HG03469 (cell line): Measurements from ENCODE around the gene HSP90AB1.

Experiments
- ATAC-seq: cut with Tn5 transposase; IDR thresholded peaks from one replicate; pipeline ENCODE4 v1.9.1; 2021; ENCODE audit warnings: mild to moderate bottlenecking, moderate library complexity, moderate number of reproducible peaks; ENCODE audit not compliant: unreplicated experiment

The HSP90AB1 gene

DNA sequence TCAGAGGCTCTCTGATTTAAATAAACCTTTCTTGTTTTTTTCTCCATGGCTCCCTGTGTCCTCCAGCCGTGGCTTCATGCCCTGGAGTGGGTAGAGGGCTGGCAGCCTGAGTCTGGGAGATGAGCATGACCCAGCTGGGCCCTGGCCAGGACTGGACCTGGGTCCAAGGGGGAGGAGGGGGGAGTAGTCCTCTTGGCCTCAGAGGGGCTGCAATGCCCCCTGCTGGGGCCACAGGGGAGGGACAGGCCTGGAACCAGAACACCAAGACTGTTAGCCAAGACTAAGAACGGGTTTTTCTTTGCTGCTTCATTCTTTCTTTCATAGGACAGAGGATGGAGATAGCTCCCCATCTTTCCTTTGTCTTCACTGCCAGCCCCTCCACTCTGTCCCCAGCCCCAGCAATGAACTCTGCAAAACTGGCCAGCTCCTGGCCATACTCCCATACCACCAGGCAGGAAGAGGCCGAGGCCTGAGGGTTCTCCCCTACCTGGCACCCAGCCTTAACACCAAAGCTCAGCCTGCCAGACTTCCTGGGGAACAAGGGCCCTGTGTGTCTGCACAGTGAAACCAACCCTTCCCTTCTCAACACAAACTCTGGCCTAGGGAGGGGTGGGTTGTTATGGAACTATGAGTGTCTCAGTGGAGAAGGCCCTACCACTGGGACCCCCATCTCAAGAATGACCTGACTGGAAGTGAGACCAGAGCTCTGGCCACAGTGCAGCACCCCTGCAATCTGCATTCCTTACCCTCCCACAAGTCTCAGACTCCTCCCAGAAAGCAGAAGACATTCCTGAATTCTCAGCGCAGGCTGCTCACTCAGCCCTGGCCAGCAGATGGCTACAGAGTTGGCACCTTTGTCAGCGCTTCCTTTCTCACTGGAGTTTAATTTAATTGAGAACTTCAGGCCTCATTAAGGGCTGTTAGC is 12.5 kb upstream of the HSP90AB1 start:
- no peak for ATAC-seq

DNA sequence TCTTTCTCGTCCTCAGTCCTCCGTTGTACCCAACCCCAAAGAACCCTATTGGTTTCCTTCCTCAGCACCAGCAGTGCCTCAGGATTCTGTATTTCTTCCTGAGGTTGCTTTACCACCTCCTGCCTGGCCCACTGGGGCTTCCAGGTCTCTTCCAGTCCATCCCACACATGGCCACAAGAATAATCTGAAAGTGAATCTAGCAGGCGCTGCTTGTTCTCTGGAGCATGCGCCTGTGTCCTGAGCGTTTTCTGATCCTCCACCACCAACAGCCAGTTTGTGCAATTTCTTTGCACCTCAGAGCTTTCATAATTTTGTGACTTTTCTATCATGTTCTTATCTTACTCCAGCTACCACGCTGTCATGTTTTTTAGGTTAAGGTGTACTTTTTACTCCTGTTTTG is 11.6 kb upstream of the HSP90AB1 start:
- ATAC-seq = no peak

DNA sequence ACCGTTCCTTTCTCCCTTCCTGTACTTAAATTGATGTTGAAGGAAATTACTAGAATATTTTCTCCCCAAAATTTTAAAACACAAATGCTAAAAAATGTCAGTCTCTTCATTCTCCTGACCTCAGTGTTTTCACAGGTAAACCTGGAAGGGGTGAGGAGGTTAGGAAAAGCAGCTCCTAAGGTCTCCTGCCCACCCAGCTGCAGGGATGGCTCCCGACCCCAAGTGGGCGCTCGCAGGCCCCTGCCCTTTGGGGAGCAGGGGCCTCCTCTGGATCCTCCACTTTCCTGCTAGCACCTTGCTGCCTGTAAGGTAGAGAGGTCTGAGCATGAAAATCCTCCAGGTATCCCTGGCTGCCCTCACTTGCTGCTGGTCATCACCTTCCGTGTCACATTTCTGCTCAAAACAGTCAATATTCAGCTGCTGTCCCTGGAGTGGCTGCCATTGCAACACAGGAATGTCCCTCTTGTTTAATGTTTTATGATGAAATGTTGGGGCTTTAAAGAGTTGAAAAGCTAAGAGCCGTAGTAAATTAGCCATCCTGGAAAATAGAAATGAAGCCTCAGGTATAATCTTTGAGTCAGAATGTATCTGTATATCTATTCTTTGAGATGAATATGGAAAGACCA is 10.9 kb upstream of the HSP90AB1 start:
- no peak for ATAC-seq

DNA sequence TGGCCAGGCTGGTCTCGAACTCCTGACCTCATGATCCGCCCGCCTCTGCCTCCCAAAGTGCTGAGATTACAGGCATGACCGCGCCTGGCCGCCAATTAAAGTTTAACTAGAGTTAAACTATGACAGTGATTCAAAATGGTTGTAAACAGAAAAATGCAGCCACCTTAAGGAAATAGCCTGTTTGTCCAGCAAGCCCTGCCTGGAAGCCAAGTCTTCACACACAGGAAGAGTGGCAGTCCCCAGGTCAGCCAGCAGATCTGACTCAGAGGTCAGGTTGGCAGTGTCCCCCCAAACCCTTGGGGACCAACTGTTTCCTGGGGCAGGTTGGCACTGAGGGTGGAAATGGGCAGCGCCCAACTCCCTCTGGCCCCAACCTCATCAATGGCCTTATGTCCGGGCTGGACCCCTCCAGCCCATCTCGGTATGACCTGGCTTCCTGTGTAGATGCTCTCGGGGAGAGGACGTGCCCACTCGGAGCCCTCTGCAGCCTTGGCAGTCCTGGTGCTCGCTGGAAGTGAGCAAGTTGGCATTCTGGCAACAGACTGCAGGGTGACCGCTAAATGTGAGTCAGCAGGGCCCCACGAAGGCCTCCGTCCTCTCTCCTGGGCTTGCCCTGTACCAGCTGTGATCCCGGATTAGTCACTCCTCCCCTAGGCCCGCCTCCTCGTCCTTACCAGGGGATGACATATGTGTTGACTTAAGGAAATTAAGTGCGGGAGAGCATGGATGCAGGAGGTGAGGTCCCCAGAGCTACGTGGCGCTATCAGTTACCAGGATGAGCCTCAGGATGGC is 9.7 kb upstream of the HSP90AB1 start:
- ATAC-seq = no peak

DNA sequence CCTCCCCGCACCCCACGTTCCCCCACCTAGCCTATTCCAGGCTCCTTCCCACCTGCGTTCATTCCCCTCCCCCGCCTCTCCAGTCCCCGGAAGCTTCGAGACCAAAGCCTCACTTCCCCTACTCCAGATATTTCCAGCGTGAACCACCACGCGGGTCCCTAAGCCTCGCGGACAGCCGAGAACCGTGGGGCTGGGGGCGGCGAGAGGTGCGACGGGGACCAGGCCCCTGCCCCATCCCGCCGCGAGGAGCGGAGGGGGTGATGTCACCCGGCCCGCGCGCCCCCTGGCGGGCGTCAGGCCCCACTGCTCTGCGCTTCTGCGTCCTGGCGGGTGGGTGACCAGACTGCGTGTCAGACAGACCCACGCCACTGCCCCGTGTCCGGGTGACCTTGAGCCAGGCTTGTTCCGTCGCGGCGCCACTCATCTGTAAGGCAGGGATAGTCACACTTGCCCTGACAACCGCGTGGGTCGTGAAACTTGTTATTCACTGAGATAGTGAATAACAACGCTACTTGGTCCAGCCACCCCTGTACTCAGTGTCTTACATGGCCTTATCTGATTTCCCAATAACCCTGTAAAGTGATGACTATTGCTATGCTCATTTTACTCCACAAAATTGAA is 9.0 kb upstream of the HSP90AB1 start:
- ATAC-seq = no peak

DNA sequence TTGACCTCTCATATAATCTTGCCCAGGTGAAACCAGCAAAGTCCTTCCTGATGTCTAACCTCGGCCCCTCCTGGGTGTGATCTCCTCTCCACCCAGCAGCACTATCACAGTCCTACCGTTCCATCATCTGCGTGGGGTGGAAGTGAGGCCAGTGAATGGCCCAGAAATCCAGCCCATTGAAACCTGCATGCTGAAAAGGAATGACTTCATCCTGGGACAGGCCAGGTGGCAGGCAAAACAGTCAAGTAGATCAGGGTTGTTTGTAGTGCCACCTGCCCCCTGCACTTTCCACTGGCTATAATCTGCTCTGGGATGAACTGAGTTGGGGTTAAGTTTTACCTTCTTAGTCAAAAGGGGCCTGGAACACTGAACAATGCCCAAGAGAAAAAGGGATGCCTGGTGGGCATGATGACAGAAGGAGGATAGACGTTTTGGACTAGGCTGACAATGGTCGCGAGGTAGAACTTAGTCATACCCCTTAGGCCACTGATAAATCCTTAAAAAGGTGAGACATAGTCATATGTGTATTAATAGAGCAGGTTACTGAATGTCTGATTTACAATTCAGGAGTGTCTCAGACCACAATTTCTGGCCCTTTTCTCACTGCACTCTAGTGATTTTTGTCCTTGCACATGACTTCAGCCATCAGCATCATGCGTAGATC is 8.1 kb upstream of the HSP90AB1 start:
- no peak for ATAC-seq

DNA sequence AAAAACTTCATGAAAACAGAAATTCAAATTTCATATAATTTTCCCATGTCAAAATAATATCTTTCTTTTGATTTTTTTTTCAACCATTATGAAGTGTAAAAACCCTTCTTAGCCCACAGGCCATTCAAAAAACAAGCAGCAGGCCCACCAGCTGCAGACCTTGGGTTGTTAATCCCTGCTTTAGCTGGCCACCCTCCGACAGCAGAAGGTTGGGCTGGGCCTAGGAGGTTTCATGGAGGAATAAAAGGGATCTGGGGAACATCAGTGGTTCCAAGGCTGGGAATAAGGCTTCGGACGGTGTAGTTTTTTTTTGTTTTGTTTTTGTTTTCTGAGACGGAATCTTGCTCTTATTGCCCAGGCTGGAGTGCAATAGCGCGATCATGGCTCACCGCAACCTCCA is 3.6 kb upstream of the HSP90AB1 start:
- ATAC-seq = no peak

DNA sequence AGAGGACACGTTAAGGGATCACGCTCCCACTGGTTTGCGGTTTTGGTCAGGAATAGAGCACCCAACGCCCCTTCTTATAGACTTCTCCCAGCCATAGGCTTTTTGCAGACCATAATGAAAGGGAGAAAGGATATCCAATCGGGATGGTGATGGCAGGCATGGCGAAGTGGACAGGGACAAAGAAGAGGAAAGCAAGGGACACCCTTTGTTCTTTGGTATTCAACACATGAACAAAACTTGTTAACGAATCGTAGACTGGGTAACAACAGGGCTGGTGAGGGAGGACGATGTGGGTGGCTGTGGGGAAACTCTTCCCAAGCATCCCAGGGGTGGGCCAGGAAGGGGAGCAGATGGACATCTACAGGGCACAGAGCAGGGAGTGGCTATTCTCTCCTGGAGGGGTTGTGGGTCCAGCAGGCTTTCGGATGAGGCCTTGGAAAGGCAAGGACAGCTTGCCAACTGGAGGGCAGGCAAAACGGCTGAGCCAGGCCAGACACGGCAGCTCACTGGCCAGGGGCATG is 1.4 kb upstream of the HSP90AB1 start:
- no peak for ATAC-seq

DNA sequence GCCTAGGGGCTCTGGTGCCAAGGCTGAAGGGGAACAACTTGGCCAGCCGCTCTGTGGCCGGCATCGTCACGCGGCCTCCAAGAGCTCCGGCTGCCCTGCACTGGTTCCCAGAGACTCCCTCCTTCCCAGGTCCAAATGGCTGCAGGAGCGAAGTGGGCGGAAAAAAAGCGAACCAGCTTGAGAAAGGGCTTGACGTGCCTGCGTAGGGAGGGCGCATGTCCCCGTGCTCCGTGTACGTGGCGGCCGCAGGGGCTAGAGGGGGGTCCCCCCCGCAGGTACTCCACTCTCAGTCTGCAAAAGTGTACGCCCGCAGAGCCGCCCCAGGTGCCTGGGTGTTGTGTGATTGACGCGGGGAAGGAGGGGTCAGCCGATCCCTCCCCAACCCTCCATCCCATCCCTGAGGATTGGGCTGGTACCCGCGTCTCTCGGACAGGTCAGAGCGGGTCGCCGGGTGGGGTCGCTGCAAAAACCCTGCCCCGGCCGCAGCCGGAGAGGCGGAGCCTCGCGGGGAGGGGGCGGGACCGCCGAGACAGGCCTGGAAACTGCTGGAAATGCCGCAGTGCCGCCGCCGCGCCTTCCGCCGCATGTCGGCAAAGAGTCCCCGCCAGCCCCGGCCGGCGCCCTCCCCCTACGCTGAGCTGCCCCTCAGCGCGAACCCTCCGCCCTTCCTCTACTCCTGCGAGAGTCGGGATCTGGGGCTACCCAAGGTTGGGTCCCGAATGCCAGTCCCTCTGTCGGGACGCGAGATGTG is 814 bp upstream of the HSP90AB1 start:
- ATAC-seq = peak; percentile 27

DNA sequence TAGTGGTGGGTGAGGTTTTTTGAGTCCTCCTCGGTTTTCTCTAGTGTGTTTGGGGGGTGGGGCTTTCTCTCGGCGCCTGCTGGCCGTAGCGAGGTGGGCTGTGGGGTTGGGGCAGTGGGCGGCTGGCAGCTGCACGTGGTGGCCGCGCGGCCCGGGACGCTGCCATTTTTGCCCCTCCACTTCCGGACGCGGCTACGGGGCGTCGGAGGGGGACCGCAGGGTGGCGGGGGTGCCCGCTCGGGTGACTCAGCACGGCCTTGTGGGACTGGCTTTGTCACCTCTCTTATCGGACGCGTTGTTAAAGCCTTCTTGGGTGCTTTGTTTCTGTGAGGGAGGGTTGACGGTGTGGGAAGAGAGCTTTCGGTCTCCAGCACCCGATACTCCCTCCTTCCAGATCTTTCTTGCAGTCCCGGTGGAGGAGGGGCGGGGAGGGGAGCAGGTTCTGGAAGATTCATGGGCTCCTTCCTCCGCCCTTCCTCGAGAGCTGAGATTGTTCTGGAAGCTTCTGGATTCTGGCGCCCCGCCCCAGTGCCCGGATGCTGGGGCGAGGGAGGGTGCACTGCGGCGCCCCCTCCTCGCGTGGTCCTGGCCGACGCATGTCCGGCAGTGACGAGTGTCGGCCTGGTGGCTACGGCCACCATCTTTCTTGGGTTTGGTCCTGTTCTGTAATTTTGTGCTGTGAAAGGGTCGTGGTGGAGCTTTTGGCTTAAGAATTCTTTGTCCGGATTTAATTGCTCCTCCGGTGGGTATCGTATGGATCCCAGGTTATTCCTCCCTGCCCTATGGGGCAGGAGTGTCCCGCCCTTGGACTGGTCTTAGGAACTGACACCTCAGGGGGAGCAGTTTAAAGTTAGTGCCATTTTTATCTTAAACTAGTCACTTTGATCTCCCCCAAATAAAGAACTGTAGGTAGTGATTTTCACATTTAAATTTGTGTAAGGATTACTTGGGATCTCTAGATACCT is 719 bp downstream of the HSP90AB1 start:
- no peak for ATAC-seq

DNA sequence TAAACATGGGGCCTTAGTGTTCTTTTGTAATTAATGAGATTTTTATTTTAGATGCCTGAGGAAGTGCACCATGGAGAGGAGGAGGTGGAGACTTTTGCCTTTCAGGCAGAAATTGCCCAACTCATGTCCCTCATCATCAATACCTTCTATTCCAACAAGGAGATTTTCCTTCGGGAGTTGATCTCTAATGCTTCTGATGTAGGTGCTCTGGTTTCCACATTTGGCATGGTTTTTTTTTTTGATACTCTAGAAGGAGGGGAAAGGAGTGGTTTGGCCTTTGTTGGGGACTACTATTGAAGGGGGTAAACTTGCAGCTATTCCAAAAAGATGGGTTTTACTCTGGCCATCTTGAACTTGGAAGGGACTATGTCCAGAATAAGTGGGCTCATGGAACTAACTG is 1.7 kb downstream of the HSP90AB1 start:
- no peak for ATAC-seq

DNA sequence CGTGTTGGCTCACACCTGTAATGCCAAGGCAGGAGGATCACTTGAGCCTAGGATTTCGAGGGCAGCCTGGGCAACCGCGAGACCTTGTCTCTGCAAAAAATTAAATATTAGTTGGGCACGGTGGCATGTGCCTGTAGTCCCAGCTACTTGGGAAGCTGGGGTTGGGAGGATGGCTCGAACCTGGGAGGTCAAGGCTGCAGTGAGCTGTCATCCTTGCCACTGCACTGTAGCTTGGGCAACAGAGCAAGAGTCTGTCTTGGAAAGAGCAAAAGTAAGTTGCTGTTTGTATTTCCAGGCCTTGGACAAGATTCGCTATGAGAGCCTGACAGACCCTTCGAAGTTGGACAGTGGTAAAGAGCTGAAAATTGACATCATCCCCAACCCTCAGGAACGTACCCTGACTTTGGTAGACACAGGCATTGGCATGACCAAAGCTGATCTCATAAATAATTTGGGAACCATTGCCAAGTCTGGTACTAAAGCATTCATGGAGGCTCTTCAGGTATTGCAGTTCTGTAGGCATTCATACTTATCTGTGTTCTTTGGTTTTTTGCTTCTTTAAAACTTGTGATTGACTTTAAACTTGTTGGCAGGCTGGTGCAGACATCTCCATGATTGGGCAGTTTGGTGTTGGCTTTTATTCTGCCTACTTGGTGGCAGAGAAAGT is 2.3 kb downstream of the HSP90AB1 start:
- no peak for ATAC-seq

DNA sequence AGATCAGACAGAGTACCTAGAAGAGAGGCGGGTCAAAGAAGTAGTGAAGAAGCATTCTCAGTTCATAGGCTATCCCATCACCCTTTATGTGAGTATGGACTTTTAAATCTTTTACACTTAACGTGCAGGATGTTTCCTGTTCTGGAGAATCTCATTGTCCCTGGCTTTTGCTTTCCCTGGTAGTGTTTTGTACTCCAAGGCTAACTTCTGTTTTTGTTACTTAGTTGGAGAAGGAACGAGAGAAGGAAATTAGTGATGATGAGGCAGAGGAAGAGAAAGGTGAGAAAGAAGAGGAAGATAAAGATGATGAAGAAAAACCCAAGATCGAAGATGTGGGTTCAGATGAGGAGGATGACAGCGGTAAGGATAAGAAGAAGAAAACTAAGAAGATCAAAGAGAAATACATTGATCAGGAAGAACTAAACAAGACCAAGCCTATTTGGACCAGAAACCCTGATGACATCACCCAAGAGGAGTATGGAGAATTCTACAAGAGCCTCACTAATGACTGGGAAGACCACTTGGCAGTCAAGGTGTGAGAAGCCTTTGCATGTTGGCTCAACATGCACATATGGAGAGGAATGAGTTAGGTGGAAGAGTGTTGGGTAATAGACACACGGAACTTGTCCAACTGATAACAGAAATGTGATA is 3.3 kb downstream of the HSP90AB1 start:
- no peak for ATAC-seq

DNA sequence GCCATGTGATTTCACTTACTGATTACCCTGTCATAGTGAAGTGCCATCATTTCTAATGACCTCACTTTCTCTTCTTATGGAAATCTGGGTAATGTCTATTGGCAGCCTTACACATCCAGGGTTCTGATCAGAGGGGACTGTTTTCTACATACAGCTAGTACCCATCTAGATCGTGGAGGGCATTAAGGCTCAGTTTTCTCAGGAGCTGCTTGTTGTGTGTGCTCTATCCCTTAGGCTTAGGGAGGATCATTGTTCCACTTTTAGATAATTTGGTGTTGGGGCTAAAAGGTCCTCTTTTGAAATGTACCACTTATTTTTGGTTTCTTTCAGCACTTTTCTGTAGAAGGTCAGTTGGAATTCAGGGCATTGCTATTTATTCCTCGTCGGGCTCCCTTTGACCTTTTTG is 3.8 kb downstream of the HSP90AB1 start:
- ATAC-seq = no peak

DNA sequence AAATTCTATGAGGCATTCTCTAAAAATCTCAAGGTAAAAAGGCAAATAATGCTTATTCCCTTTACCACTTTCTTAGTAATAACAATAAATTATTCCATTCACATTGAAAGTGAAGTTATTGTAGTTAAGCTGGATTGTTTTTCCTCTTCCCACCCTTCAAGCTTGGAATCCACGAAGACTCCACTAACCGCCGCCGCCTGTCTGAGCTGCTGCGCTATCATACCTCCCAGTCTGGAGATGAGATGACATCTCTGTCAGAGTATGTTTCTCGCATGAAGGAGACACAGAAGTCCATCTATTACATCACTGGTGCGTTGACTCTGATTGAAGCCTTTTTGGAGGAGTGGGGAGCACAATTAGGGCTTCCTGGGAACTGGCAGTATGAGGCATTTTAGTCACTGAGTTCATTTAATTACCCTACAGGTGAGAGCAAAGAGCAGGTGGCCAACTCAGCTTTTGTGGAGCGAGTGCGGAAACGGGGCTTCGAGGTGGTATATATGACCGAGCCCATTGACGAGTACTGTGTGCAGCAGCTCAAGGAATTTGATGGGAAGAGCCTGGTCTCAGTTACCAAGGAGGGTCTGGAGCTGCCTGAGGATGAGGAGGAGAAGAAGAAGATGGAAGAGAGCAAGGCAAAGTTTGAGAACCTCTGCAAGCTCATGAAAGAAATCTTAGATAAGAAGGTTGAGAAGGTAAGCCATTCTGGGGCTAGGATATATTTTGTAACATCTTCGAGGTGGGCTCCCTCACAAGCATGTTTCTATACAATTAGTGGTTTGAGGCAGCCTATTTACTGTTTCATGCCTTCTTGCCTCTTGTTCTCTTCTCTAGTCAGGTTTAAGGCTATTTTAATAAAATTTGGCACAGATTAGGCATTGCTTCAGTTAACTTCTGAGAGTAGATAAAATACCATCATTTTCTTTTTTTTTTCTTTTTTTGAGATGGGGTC is 4.9 kb downstream of the HSP90AB1 start:
- ATAC-seq = no peak
